Measurements from ENCODE around the gene HMGB1. TPM values are rescaled to one million over a fixed set of nuclear protein-coding genes. Genes with fewer than 3 reads are reported as not detected.

Gene HMGB1
- total and polyA plus RNA-seq, 2 experiments from 2014 or later = 727 to 2,970 TPM

- no peak for ATAC-seq
- H2AFZ ChIP-seq = no peak overlapping the region
- TF ChIP-seq NANOG (IDR thresholded peaks at IDR 0.05; ENCODE audit: borderline replicate concordance) (no peak), ZNF462 (CRISPR knock-in tag; IDR thresholded peaks at IDR 0.05) (no peak), POLR2AphosphoS5 (IDR thresholded peaks at IDR 0.05; ENCODE audit: low read depth) (no peak), STAT1 (IDR thresholded peaks at IDR 0.05; ENCODE audit: unreplicated experiment) (no peak), EZH2phosphoT487 (IDR thresholded peaks at IDR 0.05; ENCODE audit: unreplicated experiment) (no peak), EZH2 (IDR thresholded peaks at IDR 0.05; ENCODE audit: low read depth, unreplicated experiment) (no peak), JUNB (IDR thresholded peaks at IDR 0.05; ENCODE audit: unreplicated experiment) (no peak), CREB1 (CRISPR knock-in tag; IDR thresholded peaks at IDR 0.05; ENCODE audit: low read depth) (no peak), ETS1 (IDR thresholded peaks at IDR 0.05) (no peak), CTCF (conservative IDR thresholded peaks at IDR 0.05; ENCODE audit: low read depth in 2 of 2) (no peak)
- H3K4me2 ChIP-seq = no peak overlapping the region
- no peaks in the 10 kb centered on the region for H3K9me2 ChIP-seq (ENCODE audit: insufficient read depth)
- Mint-ChIP-seq H3K27ac (no peak overlapping the region), H3K4me3 (no peak overlapping the region), H3K4me1 (peaks cover 19% of the 10 kb centered on the region), H3K36me3 (ENCODE audit: low read depth) (no peaks in the 10 kb centered on the region), H3K27me3 (ENCODE audit: insufficient read depth, low read depth, poor library complexity) (peaks cover 10% of the 10 kb centered on the region), H3K9me3 (no peaks in the 10 kb centered on the region)
- peaks cover 11% of the 10 kb centered on the region for H3F3A ChIP-seq (replicated peaks; ENCODE audit: low read depth)
- H3K79me2 ChIP-seq (replicated peaks; ENCODE audit: insufficient read depth) = no peaks in the 10 kb centered on the region
- no peak overlapping the region for H3K4me3 ChIP-seq
- no peaks in the 10 kb centered on the region for H3K36me3 ChIP-seq (ENCODE audit: insufficient read depth)
- DNase-seq (ENCODE audit: low spot score) = no peak
- H3K27me3 ChIP-seq (ENCODE audit: insufficient read depth) = no peaks in the 10 kb centered on the region
- peaks cover 22% of the 10 kb centered on the region for H3K4me1 ChIP-seq (ENCODE audit: insufficient read depth)
- no peak overlapping the region for H3K27ac ChIP-seq (ENCODE audit: low read depth)
- H4K20me1 ChIP-seq (replicated peaks; ENCODE audit: insufficient read depth) = no peaks in the 10 kb centered on the region
These were observed 7.9 kb upstream of the HMGB1 start for GRCh38 chr13:30473675-30474074.
